ENCODE results near the gene STIM2.
"Not testable (repeated sequence)": the region's sequence is repeated elsewhere in the genome, so short reads cannot be mapped to it uniquely, and the experiment has no call there.

Gene STIM2

GRCh38 chr4:26870576-26871262 is 10.1 kb downstream of the STIM2 start:
- no peak for DNase-seq

GRCh38 chr4:26871611-26872010 is 11.0 kb downstream of the STIM2 start:
- no peak for DNase-seq

GRCh38 chr4:26873391-26874026 is 12.9 kb downstream of the STIM2 start:
- peak; percentile 5 for DNase-seq

- DNase-seq: no peak
Measured at GRCh38 chr4:26874110-26874509, 13.5 kb downstream of the STIM2 start.

GRCh38 chr4:26877406-26877805 is 16.8 kb downstream of the STIM2 start:
- DNase-seq: no peak

- DNase-seq: no peak
Measured at GRCh38 chr4:26877961-26878360, 17.3 kb downstream of the STIM2 start.

GRCh38 chr4:26878794-26879391 is 18.3 kb downstream of the STIM2 start:
- DNase-seq: no peak

GRCh38 chr4:26879805-26880204 is 19.2 kb downstream of the STIM2 start:
- no peak for DNase-seq

GRCh38 chr4:26884026-26884425 is 23.4 kb downstream of the STIM2 start:
- DNase-seq: no peak

GRCh38 chr4:26884486-26884988 is 23.9 kb downstream of the STIM2 start:
- no peak for DNase-seq

- peak; percentile 2 for DNase-seq
Measured at GRCh38 chr4:26885912-26886274, 25.3 kb downstream of the STIM2 start.

- no peak for DNase-seq
Measured at GRCh38 chr4:26887143-26887542, 26.5 kb downstream of the STIM2 start.

GRCh38 chr4:26887809-26888208 is 27.2 kb downstream of the STIM2 start:
- DNase-seq: no peak

- DNase-seq: no peak
Measured at GRCh38 chr4:26889356-26889755, 28.7 kb downstream of the STIM2 start.

GRCh38 chr4:26891054-26891453 is 30.4 kb downstream of the STIM2 start:
- DNase-seq: no peak

GRCh38 chr4:26891867-26892266 is 31.2 kb downstream of the STIM2 start:
- no peak for DNase-seq

- DNase-seq: no peak
Measured at GRCh38 chr4:26892480-26893150, 32.0 kb downstream of the STIM2 start.

GRCh38 chr4:26893491-26893890 is 32.9 kb downstream of the STIM2 start:
- no peak for DNase-seq

GRCh38 chr4:26894881-26895280 is 34.2 kb downstream of the STIM2 start:
- DNase-seq: not testable (repeated sequence)

GRCh38 chr4:26896636-26897035 is 36.0 kb downstream of the STIM2 start:
- DNase-seq: no peak

- no peak for DNase-seq
Measured at GRCh38 chr4:26899991-26900390, 39.4 kb downstream of the STIM2 start.

GRCh38 chr4:26900765-26901164 is 40.1 kb downstream of the STIM2 start:
- no peak for DNase-seq

GRCh38 chr4:26905172-26905571 is 44.5 kb downstream of the STIM2 start:
- DNase-seq: no peak
